Measurements from ENCODE around the gene RBM12.
A peak's percentile ranks its signal among the peaks of the same experiment; 100 is the strongest.

RBM12 gene

DNA sequence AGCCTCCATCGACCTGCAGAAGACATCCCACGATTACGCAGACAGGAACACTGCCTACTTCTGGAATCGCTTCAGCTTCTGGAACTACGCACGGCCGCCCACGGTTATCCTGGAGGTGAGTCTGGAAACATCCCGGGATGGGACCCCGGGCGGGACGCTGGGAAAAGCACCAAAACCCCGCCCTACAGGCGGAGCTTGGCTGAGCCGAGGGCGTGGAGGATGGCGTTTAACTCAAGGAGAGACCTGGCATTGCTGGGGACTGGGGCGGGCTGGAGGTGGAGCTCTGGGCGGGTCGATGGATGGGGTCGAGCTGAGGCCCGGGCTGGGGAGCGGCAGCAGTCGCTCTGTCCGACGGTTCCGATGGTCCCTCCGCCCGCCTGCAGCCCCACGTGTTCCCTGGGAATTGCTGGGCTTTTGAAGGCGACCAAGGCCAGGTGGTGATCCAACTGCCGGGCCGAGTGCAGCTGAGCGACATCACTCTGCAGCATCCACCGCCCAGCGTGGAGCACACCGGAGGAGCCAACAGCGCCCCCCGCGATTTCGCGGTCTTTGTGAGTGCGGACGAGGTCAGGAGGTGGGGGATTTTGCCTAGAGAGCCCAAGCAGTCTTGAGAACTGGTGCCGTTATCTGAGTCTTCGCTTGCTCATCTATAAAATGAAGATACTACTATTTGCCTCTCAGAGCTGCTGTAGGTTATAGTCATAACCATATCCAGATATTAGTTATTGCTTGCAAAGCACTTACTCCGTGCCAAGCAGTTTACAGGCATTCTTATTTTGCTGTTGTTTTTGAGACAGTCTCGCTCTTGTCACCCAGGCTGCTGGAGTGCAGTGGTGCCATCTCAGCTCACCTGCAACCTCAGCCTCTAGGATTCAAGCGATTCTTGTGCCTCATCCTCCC is 45.3 kb downstream of the RBM12 start:
- peak; percentile 28 to 44 for DNase-seq

DNA sequence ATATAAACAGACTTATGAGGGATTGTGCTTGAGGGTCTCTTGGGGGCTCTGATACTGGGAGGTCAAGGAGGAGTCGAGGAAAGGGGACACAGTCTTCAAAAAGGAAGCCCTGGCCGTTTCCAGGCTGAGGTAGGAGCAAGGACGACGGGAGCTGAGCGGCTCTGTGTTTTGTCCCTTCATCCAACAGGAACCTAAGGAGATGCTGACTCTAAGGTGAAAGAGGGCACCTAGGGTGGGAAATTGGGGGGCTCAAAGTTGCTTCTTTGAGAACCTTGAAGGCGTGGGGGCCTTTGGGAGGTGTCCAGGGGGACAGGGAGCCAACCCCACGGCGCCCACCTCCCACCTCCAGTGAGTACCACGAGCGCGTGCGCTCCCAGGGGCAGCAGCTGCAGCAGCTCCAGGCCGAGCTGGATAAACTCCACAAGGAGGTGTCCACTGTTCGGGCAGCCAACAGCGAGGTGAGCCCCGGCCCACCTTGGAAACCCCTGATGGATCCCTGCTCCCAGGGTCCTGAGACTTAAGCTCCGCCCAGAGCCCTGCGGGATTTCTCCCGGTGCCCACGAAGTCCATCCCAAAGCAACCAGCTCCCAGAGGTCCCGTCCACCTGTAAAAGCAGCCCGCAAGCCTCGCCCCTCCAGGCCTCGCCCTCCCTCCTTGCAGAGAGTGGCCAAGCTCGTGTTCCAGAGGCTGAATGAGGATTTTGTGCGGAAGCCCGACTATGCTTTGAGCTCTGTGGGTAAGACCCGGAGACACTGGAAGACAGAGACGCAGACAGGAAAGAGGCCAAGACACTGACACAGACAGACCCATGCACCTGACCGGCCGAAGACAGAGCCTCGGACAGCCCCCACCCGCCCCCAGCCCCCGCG is 46.2 kb downstream of the RBM12 start:
- DNase-seq: peak in 1 of 2 donors; percentile 40

DNA sequence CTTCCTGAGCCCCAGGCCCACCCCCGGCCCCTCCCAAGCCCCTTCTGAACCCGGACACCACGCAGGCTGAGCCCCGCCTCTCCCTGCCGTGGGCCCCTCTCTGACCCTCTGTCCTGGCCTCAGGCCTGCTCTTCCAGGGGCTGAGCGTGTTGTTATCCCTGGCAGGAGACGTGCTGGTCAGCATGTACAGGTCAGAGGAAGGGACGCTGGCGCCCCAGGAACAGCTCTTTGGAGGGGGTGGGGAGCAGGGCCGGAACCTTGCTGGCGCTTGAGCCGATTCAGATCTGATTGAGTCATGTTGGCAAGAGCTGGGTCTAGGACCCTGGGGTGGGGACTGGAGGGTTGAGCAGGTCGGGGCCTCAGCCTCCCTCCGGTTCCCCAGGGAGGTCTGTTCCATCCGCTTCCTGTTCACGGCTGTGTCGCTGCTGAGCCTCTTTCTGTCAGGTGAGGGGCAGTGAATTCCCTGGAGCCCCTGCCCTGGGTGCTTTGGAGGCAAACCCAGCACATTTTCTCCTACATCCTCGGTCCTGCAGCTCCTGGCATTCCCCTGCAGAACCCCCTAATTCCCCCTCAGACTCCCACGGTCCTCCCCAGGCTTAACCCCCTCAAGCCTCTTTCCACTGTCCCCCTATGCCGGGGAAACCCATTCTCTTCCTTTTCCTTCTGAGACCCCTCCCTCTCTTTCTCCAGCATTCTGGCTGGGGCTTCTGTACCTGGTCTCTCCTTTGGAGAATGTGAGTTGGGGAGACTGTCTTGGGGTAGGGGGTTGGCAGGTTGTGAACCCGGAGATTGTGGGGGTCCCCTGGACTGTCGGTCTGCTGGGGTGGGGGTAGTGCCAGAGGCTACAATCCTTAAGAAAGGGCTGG is 47.1 kb downstream of the RBM12 start:
- DNase-seq: peak in 1 of 2 donors; percentile 19

DNA sequence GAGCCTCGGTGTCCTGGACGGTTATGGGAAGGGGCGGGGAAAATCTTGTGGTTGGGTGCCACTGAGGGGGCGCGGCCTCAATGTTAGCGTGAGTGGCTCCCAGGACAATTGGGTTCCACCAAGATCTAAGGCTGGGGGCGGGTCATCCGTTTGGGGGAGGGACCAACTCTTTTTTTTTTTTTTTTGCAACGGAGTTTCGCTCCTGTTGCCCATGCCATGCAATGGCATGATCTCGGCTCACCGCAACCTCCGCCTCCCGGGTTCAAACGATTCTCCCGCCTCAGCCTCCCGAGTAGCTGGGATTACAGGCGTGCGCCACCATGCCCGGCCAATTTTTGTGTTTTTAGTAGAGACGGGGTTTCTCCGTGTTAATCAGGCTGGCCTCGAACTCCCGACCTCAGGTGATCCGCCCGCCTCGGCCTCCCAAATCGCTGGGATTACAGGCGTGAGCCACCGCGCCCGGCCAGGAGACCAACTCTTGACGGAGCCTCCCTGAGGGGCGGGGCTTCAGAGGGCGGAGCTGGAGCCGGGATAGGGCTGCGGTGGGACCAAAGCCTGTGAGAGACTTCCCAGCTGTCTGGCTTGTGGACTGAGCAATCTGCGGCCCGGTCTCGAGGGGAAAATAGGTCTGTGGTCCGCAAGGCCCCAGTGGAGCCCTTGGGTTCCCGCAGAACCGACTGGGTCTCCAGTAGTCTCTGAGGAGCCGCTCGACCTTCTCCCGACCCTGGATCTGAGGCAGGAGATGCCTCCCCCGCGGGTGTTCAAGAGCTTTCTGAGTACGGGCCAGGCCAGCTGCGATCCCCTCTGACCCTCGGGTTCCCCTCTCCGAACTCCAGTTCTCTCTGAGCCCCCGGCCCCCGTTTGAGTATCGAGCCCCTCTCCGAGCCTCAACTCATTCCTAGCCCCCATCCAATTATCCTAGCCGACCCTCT is 48.0 kb downstream of the RBM12 start:
- DNase-seq: peak in 1 of 2 donors; percentile 39

DNA sequence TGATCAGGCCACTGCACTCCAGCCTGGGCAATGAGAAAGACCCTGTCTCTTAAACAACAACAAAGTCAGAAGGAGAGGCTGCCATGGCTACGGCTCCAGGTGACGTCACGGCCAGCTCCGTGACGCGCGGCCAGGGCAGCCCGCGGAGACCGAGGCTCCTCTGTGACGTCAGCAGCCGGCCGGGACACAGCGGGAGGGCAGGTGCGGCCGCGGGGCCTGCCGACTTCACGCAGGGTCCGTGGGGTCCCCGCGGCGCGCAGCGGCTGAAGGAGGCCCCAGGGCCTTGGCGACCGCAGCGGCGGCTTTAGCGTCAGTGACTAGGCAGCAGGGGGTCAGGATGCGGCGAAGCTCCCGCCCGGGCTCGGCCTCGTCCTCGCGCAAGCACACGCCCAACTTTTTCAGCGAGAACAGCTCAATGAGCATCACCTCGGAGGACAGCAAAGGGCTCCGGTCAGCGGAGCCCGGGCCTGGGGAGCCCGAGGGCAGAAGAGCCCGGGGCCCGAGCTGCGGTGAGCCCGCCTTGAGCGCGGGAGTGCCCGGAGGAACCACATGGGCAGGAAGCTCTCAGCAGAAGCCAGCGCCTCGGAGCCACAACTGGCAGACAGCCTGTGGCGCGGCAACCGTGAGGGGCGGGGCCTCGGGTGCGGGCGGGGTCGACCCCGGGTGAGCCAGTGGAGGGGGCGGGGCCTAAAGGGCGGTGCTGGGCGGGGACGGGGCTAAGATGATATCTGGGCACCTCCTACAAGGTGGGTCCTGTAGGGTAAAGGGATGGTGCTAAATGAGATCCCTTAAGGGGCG is 48.8 kb downstream of the RBM12 start, which contains the start of gene SPAG4:
Gene SPAG4, plus strand, starts transcription at position 163 of the 798 bp plus-strand sequence. Its CDS starts 175 bp downstream, at position 338.
- DNase-seq: peak; percentile 97 to 99

DNA sequence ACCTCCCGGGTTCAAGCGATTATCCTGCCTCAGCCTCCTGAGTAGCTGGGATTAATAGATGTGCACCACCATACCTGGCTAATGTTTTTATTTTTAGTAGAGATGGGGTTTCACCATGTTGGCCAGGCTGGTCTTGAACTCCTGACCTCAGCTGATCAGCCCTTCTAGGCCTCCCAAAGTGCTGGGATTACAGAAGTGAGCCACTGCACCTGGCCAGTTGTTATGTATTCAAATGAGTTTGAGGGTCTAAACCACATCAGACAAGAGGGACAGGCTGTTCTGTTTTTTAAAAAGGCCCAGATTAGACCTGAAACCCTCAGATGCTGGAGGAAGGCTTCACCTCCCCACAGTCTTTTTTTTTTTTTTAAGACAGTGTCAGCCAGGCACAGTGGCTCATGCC is 53.2 kb downstream of the RBM12 start:
- no peak for DNase-seq

DNA sequence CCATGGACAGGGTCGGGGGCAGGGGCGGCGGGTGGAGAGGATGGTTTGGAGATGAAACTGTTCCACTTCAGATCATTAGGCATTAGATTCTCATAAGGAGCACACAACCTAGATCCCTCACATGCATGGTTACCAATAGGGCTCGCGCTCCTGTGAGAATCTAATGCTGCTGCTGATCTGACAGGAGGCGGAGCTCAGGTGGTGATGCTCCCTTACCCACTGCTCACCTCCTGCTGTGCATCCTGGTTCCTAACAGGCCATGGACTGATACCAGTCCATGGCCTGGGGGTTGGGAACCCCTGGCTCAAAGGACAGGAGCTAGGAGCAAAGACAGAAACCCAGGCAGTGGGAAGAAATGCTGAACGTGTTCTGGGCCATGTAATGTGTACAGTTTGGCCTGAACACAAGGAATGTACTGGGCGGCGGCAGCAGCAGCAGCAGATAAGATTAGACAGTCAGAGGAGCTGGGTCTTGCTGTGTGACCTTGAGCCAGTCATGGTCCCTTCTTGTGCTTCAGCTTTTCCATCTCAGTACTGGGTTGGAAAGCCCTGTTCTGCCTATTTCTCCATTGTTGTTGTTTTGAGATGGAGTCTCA is 53.8 kb downstream of the RBM12 start:
- no peak for DNase-seq

DNA sequence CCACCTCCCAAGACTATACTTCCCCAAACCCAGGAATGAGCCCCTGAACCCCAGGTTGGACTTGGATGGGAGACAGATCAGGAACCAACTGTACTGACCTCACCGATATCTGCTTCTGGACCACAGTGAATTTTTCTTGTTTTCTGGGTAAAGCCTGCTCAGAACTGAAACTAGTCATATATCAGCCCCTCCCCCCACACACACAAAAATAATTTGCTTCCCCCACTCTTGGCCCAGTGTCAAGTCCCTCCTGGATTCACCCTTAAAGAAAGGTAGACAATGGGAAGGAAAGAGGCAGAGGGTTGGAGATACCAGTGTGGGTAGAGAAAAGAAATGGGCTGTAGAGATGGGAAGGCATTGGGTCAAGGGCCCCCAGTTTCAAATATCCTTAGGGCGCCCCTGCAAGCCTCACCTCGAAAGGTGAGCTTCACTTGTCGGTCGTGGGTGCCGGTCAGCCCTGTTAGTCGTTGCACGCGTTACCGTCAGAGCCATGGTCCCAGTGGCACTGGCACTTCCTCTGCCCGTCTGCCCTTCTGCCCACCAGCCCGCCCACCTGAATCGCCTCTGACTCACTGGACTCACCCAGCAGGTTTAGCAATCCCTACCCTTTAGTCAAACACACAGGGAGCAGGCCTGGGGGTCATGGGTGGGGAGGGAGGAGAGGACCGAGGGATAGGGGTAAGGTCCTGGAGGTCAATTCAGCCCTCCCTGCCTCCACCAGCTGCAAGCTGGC is 57.5 kb downstream of the RBM12 start:
- DNase-seq: no peak

DNA sequence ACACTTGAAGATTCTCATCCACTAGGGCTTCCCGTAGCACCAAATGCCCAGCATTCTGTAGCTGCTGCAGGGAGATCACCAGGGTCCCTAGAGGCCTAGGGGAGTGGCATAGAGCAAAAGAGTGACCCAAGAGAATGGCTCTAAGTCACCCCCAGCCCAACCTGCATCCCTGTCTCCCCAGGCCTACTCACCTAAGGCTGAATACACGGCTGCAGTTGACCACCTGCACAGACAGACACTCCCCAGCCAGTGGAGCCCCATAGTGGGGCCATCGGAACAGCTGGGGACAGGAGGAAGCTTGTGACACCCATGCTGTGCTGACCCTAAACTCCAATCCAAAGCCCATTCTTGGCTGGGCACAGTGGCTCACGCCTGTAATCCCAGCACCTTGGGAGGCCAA is 58.6 kb downstream of the RBM12 start:
- no peak for DNase-seq

DNA sequence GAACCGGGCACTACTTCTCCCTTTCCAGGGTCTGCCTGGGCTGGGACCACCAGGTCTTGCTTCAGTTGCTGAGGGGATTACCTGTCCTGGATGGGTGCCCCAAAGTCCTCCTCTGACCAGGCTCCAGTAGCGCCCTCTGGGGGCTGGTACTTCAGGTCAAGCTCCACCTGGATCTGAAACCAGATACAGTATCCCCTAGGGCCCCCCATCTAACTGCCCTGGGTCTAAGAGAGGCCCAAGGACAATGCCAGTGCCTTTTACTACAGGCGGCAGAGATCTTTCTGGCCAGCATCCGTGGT is 60.3 kb downstream of the RBM12 start:
- no peak for DNase-seq

DNA sequence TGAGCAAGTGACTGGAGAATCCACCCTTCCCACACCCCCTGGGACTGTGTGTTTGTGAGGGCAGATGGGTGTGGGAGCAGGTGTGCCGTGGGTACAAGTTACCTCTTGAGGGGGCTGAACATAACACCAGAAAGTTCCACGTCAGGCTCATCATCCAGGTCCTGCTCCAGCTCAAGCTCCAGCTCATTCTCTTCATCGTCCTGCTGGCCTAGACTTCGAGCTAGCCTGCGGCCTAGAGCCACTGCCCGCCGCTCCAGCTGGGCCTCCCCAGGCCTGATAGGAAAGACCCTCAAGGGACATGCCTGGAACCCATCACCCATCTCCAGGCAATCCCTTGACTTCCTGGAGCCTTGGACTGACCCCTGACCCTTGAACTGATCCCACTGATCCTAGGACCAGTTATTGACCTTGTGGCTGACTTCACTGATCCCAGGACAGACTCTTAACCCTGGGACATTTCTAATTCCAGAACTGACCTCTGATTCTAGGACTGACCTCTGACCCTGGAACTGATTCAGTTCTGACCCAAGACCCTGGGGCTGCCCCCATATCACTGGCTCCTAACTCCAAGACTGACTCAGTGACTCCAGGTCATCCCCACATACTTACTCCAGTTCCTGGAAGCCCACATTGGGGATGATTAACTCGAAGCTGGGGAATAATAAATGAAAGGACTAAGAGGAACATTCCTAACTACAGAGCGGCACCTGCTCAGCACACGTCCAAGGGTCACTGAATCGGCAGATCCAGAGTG is 60.8 kb downstream of the RBM12 start:
- DNase-seq: no peak

DNA sequence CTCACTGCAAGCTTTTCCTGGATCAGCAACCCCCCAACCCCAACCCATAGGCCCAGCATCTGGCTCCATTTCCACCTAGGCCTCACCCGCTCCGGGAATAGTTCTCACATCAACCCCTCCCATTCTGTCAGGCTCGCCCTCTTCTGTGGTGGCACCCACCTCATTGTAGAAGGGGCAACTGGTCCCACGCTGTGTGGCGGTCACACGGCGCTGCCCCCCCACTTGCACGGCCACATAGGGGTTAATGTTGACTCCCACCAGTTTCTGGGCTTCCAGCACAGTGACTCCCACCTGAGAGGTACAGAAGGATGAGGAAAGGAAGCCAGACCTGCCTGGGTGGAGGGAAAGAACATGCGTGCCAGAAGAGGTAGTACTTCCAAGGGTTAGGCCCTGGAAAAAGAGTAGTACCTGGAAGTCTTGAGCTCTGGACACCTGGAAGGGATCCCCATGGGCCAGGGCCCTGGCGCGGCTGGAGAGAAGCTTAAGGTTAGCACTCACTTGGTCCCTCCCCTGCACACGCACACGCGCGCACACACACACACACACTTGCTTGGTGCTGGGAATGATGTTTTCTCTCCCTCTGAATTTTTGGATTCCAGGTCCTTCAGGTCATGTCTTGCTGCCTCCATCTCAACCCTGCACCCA is 61.7 kb downstream of the RBM12 start:
- no peak for DNase-seq

DNA sequence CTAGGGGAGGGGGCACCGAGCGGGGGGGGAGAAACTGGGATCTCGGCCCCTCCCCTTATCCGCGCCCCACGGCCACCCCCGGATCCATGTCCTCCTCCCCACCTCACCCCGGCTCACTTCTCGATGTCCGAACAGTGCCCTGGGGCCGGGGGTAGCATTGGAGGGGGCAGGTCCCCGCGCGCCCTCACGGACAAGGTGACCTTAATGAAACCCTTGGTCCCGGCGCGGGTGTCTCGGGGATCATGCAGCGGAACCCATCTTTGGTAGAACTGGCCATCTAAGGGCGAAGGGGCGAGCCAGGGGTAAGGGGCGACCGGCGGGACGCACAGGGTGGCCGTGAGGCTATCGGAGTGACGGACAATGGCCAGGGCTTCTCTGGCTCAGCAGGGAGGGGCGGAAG is 62.7 kb downstream of the RBM12 start:
- no peak for DNase-seq

DNA sequence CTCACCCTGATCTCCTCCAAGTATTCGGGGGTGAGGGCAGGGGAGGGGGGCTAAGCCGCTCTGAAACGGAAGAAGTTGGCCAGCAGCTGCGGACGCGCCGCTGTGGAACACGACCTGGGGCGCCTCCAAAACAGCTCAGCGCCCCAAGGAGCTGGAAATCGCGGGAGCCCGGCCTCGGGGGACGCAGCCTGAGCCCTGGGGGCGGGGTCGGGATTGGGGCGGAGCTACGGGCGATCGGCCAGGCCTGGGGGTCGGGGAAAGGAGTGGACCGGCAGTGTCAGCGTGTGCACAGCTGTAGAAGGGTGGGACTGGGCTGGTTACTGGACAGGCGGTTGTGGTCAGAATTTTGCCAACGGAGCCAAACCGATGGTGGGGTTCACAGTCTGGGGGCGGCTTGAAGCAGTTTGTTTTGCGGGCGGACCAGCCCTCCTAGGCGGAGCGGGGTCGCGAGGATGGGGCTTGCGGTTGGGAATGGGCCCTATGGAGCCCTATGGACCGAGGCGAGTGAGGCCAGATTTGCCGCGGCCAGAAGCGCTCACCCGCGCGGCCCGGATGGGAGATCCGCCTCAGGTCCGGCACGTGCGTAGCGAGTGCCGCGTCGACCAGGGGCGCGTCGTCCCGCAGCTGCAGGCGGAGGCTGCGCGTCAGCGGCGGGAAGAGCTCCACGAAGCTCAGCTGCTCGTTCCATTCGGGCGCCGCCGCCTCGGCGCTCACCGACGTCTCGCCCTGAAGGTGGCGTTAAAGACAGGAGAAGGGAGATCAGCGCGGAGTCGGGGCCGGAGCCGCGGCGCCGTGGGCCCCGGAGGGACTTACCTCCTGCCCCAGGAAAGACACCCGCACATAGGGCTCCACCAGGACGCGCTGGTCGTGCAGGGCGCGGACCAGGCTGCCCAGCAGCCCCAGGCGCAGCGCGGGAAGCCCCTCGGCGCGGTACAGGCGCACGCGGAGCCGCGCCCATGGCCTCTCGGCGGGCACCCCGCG is 63.4 kb downstream of the RBM12 start:
- peak; percentile 26 to 30 for DNase-seq

DNA sequence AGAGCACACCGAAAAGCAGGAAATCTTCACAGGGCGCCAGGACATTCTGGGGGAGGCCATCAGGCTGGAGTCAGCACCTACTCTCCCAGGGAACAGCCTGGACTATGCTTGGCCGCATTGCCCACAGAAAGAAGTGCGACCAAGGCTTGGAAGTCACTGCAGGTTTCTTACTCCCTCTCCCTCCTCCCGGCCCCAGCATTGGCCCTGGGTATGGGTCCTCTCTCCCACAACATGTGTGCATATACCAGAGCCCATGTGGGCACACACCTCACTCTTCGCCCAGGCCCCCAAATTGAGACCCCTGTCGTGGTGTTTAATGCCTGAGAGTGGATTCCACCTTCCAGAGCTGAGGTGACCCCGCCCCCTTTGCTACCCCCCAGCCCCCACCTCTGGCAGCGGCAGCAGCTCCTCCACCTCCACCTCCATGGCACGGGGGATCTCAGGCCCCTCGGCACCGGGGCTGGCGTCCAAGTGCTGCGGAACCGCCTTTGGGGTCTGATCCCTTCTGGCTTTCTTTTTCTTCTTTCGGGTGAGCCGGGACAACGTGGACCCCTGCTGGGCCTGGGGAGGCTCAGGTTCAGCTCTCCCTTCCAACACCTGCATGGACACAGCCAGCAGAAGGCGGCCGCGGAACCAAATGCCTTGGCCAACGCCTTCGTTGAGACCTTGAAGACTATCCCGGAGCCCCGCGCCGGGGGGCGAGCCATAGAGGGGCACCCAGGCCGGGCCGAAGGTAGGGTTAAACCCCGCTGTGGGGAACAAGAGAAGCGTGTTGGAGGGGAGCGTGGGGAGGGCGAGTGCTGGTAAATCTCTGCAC is 64.3 kb downstream of the RBM12 start:
- no peak for DNase-seq

DNA sequence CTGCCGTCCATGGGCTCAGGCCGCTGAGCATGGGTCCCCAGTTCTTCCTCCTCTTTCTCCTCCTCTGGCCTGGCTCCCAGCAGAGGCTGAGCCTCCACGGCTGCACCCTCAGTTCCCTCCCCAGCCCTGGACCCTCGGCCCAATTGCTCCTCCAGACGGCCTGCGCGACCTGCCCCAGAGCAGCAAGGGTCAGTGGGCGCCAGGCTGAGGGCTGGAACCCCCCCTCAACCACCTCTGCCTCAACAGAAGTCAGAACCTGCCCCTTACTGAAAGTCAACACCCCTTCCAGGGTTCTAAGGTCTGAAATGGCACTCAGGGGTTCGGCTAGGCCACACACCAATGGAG is 65.0 kb downstream of the RBM12 start:
- no peak for DNase-seq
